Measurements from ENCODE around the gene TRMO. TPM values are rescaled to one million over a fixed set of nuclear protein-coding genes. Genes with fewer than 3 reads are reported as not detected.

The TRMO gene
- total and polyA plus RNA-seq, 2 of the 13 experiments (the other 11 are each of a cell fraction or from before 2014, with no cell fraction given) = 8.7 to 18.6 TPM

DNA sequence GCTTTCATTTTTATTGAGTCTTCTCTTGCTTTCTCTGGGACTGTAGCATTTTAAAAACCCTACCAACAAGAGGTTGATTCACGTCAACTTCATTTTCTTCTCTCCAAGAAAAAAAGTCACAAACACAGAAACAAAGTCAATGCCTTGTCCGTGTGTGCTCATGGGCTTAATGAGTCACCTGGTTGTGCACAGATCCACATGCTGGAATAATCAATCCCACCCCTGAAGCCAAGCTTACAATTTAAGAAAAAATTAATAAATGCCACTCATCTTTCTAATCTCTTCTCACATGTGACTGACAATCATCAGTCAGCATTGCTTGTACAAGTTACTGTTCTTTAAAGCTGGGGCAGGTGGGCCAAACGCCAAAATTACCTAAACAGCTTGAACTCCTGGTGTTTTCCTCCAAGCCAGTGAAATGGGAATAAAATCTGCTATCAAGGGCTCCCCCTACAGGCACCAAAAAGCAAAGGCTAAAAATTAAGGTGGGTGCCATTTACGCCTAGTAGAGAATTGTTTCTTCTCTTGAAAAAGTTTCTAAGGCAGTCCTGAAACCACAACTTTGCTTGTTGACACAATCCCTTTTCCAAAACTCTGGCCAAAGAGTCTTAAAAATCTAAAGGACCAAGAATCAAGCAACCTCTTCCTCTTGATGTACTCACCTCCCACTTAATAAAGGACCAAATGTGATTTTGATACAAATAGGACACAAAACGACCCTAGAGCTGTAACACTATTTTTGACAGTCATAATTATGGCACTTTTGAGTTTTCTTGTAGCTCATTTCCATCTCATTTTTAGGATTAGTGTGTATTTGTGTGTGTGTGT is 21.3 kb downstream of the TRMO start (continued):
- TF ChIP-seq, protein P1, sequence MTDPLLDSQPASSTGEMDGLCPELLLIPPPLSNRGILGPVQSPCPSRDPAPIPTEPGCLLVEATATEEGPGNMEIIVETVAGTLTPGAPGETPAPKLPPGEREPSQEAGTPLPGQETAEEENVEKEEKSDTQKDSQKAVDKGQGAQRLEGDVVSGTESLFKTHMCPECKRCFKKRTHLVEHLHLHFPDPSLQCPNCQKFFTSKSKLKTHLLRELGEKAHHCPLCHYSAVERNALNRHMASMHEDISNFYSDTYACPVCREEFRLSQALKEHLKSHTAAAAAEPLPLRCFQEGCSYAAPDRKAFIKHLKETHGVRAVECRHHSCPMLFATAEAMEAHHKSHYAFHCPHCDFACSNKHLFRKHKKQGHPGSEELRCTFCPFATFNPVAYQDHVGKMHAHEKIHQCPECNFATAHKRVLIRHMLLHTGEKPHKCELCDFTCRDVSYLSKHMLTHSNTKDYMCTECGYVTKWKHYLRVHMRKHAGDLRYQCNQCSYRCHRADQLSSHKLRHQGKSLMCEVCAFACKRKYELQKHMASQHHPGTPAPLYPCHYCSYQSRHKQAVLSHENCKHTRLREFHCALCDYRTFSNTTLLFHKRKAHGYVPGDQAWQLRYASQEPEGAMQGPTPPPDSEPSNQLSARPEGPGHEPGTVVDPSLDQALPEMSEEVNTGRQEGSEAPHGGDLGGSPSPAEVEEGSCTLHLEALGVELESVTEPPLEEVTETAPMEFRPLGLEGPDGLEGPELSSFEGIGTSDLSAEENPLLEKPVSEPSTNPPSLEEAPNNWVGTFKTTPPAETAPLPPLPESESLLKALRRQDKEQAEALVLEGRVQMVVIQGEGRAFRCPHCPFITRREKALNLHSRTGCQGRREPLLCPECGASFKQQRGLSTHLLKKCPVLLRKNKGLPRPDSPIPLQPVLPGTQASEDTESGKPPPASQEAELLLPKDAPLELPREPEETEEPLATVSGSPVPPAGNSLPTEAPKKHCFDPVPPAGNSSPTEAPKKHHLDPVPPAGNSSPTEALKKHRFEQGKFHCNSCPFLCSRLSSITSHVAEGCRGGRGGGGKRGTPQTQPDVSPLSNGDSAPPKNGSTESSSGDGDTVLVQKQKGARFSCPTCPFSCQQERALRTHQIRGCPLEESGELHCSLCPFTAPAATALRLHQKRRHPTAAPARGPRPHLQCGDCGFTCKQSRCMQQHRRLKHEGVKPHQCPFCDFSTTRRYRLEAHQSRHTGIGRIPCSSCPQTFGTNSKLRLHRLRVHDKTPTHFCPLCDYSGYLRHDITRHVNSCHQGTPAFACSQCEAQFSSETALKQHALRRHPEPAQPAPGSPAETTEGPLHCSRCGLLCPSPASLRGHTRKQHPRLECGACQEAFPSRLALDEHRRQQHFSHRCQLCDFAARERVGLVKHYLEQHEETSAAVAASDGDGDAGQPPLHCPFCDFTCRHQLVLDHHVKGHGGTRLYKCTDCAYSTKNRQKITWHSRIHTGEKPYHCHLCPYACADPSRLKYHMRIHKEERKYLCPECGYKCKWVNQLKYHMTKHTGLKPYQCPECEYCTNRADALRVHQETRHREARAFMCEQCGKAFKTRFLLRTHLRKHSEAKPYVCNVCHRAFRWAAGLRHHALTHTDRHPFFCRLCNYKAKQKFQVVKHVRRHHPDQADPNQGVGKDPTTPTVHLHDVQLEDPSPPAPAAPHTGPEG (CRISPR knock-in tag; IDR thresholded peaks at IDR 0.05) = no peak
- TF ChIP-seq CEBPB (IDR thresholded peaks at IDR 0.05; ENCODE audit: borderline replicate concordance, low read depth, low read length) (no peak), HOXA9 (CRISPR knock-in tag; IDR thresholded peaks at IDR 0.05; ENCODE audit: borderline replicate concordance) (no peak), EEA1 (CRISPR knock-in tag; IDR thresholded peaks at IDR 0.05; ENCODE audit: borderline replicate concordance) (no peak), HINFP (CRISPR knock-in tag; IDR thresholded peaks at IDR 0.05; ENCODE audit: low read depth) (no peak), ZFY (CRISPR knock-in tag; IDR thresholded peaks at IDR 0.05) (no peak), CC2D1A (CRISPR knock-in tag; IDR thresholded peaks at IDR 0.05) (no peak), MTA3 (CRISPR knock-in tag; IDR thresholded peaks at IDR 0.05) (no peak), FLYWCH1 (CRISPR knock-in tag; IDR thresholded peaks at IDR 0.05) (no peak), ZNF337 (CRISPR knock-in tag; IDR thresholded peaks at IDR 0.05; ENCODE audit: borderline replicate concordance, low read depth) (no peak), ZNF572 (CRISPR knock-in tag; IDR thresholded peaks at IDR 0.05) (no peak), RFX3 (CRISPR knock-in tag; IDR thresholded peaks at IDR 0.05) (no peak), ZSCAN5A (CRISPR knock-in tag; IDR thresholded peaks at IDR 0.05; ENCODE audit: borderline replicate concordance) (no peak), ZNF367 (CRISPR knock-in tag; IDR thresholded peaks at IDR 0.05; ENCODE audit: borderline replicate concordance) (no peak), ZNF274 (CRISPR knock-in tag; IDR thresholded peaks at IDR 0.05) (no peak), TOPORS (CRISPR knock-in tag; IDR thresholded peaks at IDR 0.05) (no peak)
- TF ChIP-seq, protein P2, sequence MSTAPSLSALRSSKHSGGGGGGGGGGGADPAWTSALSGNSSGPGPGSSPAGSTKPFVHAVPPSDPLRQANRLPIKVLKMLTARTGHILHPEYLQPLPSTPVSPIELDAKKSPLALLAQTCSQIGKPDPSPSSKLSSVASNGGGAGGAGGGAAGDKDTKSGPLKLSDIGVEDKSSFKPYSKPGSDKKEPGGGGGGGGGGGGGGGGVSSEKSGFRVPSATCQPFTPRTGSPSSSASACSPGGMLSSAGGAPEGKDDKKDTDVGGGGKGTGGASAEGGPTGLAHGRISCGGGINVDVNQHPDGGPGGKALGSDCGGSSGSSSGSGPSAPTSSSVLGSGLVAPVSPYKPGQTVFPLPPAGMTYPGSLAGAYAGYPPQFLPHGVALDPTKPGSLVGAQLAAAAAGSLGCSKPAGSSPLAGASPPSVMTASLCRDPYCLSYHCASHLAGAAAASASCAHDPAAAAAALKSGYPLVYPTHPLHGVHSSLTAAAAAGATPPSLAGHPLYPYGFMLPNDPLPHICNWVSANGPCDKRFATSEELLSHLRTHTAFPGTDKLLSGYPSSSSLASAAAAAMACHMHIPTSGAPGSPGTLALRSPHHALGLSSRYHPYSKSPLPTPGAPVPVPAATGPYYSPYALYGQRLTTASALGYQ (CRISPR knock-in tag; IDR thresholded peaks at IDR 0.05) = no peak
